B cell (primary cell): ENCODE measurements around the gene C22orf15. TPM values are rescaled to one million over a fixed set of nuclear protein-coding genes. Genes with fewer than 3 reads are reported as not detected.

Source experiments
- ATAC-seq: fragments of 200-7000 bp; cut with Tn5 transposase; one replicate; pipeline ENCODE4 v1.10.0; 2021; ENCODE audit warnings: low read depth, mild to moderate bottlenecking, moderate number of reproducible peaks, moderate library complexity
- CTCF ChIA-PET: fragments of 350-600 bp; sonication (Branson Sonifier 250); formaldehyde crosslinking; loops from one replicate; lab custom pipeline; 2021; ENCODE audit warnings: antibody characterized with exemption, inconsistent platforms; lab: Charles Lee
- POLR2A ChIA-PET: fragments of 350-600 bp; sonication (Branson Sonifier 250); formaldehyde crosslinking; loops from one replicate; lab custom pipeline; 2021; ENCODE audit warnings: antibody characterized with exemption; lab: Charles Lee
- DNase-seq: peaks from one replicate; pipeline ENCODE4 v3.0.0; 2013
- H2AFZ ChIP-seq: 2 replicates; pipeline ENCODE4 v1.6.1; 2012; ENCODE audit warnings: mild to moderate bottlenecking, low read depth, low read length; ENCODE audit not compliant: insufficient read depth, poor library complexity, severe bottlenecking
- H3K27ac ChIP-seq, 2 donors: 1 replicate in 1 of 2; 2 replicates in 1 of 2; pipeline ENCODE4 v1.5.1; 2012 to 2013; ENCODE audit warnings: low read length in 2 of 2, mild to moderate bottlenecking in 2 of 2, moderate library complexity in 1 of 2
- H3K27me3 ChIP-seq, 4 experiments: fragments of 200-600 bp in 1 of 4; sonication (generic) in 1 of 4; replicated peaks in 1 of 4; 1 replicate in 2 of 4; 2 replicates in 2 of 4; pipeline versions ENCODE4 v1.6.1 to v1.7.0; 2013 to 2016; ENCODE audit warnings: low read length in 3 of 4, mild to moderate bottlenecking in 2 of 4, mixed read lengths in 1 of 4, moderate library complexity in 1 of 4; ENCODE audit not compliant: insufficient read depth in 4 of 4, control insufficient read depth in 3 of 4; ENCODE audit errors: control extremely low read depth in 1 of 4
- H3K36me3 ChIP-seq, 2 experiments: replicated peaks in 1 of 2; 1 replicate in 1 of 2; 2 replicates in 1 of 2; pipeline versions ENCODE4 v1.6.1 to v1.7.1; 2013; ENCODE audit warnings: low read length in 1 of 2; ENCODE audit not compliant: insufficient read depth in 2 of 2, control insufficient read depth in 1 of 2; ENCODE audit errors: control extremely low read depth in 1 of 2, extremely low read depth in 1 of 2
- H3K4me1 ChIP-seq, 2 donors: fragments of 200-600 bp in 1 of 2; sonication (generic) in 1 of 2; 1 replicate in 1 of 2; 2 replicates in 1 of 2; pipeline versions ENCODE4 v1.5.1 to v1.6.1; 2013 to 2017; ENCODE audit warnings: low read length in 2 of 2; ENCODE audit not compliant: control insufficient read depth in 2 of 2, insufficient read depth in 2 of 2
- H3K4me2 ChIP-seq: replicated peaks from 2 replicates; pipeline ENCODE3; 2012; ENCODE audit warnings: mild to moderate bottlenecking, low read depth, low read length; ENCODE audit not compliant: poor library complexity, severe bottlenecking
- H3K4me3 ChIP-seq, 5 experiments: fragments of 200-600 bp in 1 of 5; sonication (generic) in 1 of 5; 1 replicate in 3 of 5; 2 replicates in 2 of 5; pipeline versions ENCODE4 v1.5.1 to v1.7.0; 2011 to 2016; ENCODE audit warnings: low read length in 4 of 5, mild to moderate bottlenecking in 4 of 5, low read depth in 2 of 5, control low read depth in 1 of 5, moderate library complexity in 1 of 5; ENCODE audit not compliant: insufficient read depth in 1 of 5; ENCODE audit errors: control extremely low read depth in 1 of 5, extremely low read depth in 1 of 5
- H3K79me2 ChIP-seq: fragments of 200-600 bp; sonication (generic); one replicate; pipeline ENCODE4 v1.6.0; 2016; ENCODE audit warnings: low read length; ENCODE audit not compliant: control insufficient read depth, insufficient read depth
- H3K9ac ChIP-seq: fragments of 200-600 bp; sonication (generic); 2 replicates; pipeline ENCODE4 v1.6.1; 2017; ENCODE audit warnings: mild to moderate bottlenecking, low read length, moderate library complexity
- H3K9me3 ChIP-seq, 3 donors: one replicate each; pipeline versions ENCODE4 v1.6.1 to v1.7.1; 2013; ENCODE audit warnings: low read length in 2 of 3; ENCODE audit not compliant: control insufficient read depth in 2 of 3, insufficient read depth in 1 of 3; ENCODE audit errors: control extremely low read depth in 1 of 3
- H4K20me1 ChIP-seq: 2 replicates; pipeline ENCODE4 v1.6.0; 2012; ENCODE audit warnings: mild to moderate bottlenecking, low read length; ENCODE audit not compliant: insufficient read depth, control insufficient read depth, poor library complexity, severe bottlenecking
- H3K27ac Mint-ChIP-seq: one replicate; pipeline ENCODE4 v1.8.0; 2021; ENCODE audit warnings: mixed read lengths
- H3K27me3 Mint-ChIP-seq: one replicate; pipeline ENCODE4 v1.8.0; 2021; ENCODE audit warnings: mixed read lengths
- H3K4me1 Mint-ChIP-seq: one replicate; pipeline ENCODE4 v1.8.0; 2021; ENCODE audit warnings: mixed read lengths
- H3K4me3 Mint-ChIP-seq: one replicate; pipeline ENCODE4 v1.8.0; 2021; ENCODE audit warnings: mixed read lengths
- H3K9me3 Mint-ChIP-seq: one replicate; pipeline ENCODE4 v1.8.0; 2022; ENCODE audit warnings: mixed read lengths; ENCODE audit not compliant: insufficient read depth
- EZH2 ChIP-seq: IDR thresholded peaks from 2 replicates; pipeline ENCODE4 v1.6.1; 2012; ENCODE audit warnings: borderline replicate concordance, low read depth, mild to moderate bottlenecking, moderate library complexity, low read length; ENCODE audit not compliant: insufficient read depth, poor library complexity, severe bottlenecking
- WGBS: methylation state at CpG from one replicate; pipeline ENCODE4 v1.1.5; 2013; ENCODE audit warnings: missing lambda C conversion rate; ENCODE audit not compliant: insufficient coverage; 5-methylcytosine and 5-hydroxymethylcytosine counted together
- intact Hi-C: fragments of 100-400 bp; cut with micrococcal nuclease; formaldehyde crosslinking; loops from one replicate; pipeline ENCODE4 v1.10.0; 2022
- polyA plus RNA-seq: library from polyadenylated mRNA; depleted of rRNA; stranded (reverse); fragments of >200 nt; gene quantifications from 2 replicates; pipeline ENCODE4 v1.2.3, GENCODE V29; 2012
- total RNA-seq, 2 donors: library from RNA; stranded (reverse); fragments of 120-200 nt in 1 of 2; gene quantifications; 1 replicate in 1 of 2; 2 replicates in 1 of 2; pipeline versions ENCODE4 v1.2.3 to v1.2.4, GENCODE V29; 2013 to 2022
- TF ChIP-seq, protein P1 (sequence below): fragments of 200-600 bp; IDR thresholded peaks from one replicate; pipeline ENCODE4 v1.8.0; 2022; ENCODE audit warnings: antibody characterized with exemption, mild to moderate bottlenecking

Gene C22orf15
- total and polyA plus RNA-seq, 2 donors (not counting 1 experiment from before 2014, with no cell fraction given) = 0.61 to 0.81 TPM

GRCh38 chr22:23787600-23787896, 24.8 kb downstream of the C22orf15 start:
- Mint-ChIP-seq H3K27ac (peak overlapping the region; percentile 91), H3K4me3 (peak overlapping the region; percentile 95), H3K4me1 (peaks cover 44% of the 10 kb centered on the region), H3K27me3 (no peaks in the 10 kb centered on the region), H3K9me3 (no peaks in the 10 kb centered on the region)
- POLR2A ChIA-PET = interaction anchor here (1.0 to 2.9 kb wide), 7 partner anchors 12 to 62 kb away, joined by 3 to 29 read pairs (median 9); partner anchors contain the start of genes DERL3, VPREB3 and ZNF70
- H3K79me2 ChIP-seq = peaks cover 52% of the 10 kb centered on the region
- H3K4me1 ChIP-seq = peaks cover 48 to 58% of the 10 kb centered on the region in 2 donors
- peaks cover 49% of the 10 kb centered on the region for H4K20me1 ChIP-seq
- peak overlapping the region; percentile 95 for H3K9ac ChIP-seq
- ATAC-seq (no peak), DNase-seq (no peak)
- intact Hi-C loops = loop anchor here (1.0 to 10.0 kb wide), 8 partner anchors 13 to 227 kb away; partner anchors contain the start of genes CABIN1 and MMP11
- TF ChIP-seq, protein P1, sequence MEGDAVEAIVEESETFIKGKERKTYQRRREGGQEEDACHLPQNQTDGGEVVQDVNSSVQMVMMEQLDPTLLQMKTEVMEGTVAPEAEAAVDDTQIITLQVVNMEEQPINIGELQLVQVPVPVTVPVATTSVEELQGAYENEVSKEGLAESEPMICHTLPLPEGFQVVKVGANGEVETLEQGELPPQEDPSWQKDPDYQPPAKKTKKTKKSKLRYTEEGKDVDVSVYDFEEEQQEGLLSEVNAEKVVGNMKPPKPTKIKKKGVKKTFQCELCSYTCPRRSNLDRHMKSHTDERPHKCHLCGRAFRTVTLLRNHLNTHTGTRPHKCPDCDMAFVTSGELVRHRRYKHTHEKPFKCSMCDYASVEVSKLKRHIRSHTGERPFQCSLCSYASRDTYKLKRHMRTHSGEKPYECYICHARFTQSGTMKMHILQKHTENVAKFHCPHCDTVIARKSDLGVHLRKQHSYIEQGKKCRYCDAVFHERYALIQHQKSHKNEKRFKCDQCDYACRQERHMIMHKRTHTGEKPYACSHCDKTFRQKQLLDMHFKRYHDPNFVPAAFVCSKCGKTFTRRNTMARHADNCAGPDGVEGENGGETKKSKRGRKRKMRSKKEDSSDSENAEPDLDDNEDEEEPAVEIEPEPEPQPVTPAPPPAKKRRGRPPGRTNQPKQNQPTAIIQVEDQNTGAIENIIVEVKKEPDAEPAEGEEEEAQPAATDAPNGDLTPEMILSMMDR = no peak
- no peak for TF ChIP-seq EZH2
- 0% methylated on average over 4 of the region's 5 CpGs for WGBS
- peak overlapping the region; percentile 81 for H2AFZ ChIP-seq
- H3K9me3 ChIP-seq = no peaks in the 10 kb centered on the region
- no peaks in the 10 kb centered on the region for H3K27me3 ChIP-seq
- peak overlapping the region; percentile 80 for H3K4me2 ChIP-seq
- H3K4me3 ChIP-seq = peak overlapping the region; percentile 72 to 95 (median 84)
- peak overlapping the region; percentile 48 to 98 for H3K27ac ChIP-seq
- CTCF ChIA-PET = interaction anchor here (1.7 to 3.2 kb wide), 3 partner anchors 17 to 70 kb away, joined by 6 to 20 read pairs (median 6); partner anchors contain the start of gene SLC2A11
- peaks cover 0 to 14% of the 10 kb centered on the region in 2 experiments for H3K36me3 ChIP-seq

DNA sequence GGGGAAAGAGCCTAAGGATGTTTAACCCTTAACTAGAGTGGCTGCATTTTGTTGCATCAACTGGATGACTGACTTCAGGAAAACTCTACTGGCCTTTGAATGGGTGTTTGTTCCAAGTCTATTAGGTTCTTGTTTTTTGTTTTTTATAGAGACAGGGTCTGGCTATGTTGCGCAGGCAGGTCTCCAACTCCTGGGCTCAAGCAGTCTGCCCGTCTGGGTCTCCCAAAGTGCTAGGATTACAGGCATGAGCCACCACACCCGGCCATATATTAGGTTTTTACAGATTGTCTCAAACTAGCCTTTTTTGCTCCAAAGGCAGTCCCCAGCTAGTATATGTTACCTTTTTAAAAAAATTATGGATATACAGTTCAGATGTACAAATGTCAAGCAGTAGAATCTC, 25.1 kb downstream of the C22orf15 start:
- intact Hi-C loops = loop anchor here (1.0 to 10.0 kb wide), 8 partner anchors 12 to 227 kb away; partner anchors contain the start of genes CABIN1 and MMP11
- peaks cover 48 to 58% of the 10 kb centered on the region in 2 donors for H3K4me1 ChIP-seq
- WGBS = 92% methylated on average over 2 of the region's 3 CpGs
- peak overlapping the region; percentile 95 for H3K4me3 Mint-ChIP-seq
- no peak overlapping the region for H2AFZ ChIP-seq
- no peaks in the 10 kb centered on the region for H3K9me3 Mint-ChIP-seq
- TF ChIP-seq, protein P1 = no peak
- no peak for TF ChIP-seq EZH2
- CTCF ChIA-PET = interaction anchor here (1.7 to 3.2 kb wide), 3 partner anchors 17 to 69 kb away, joined by 6 to 20 read pairs (median 6); partner anchors contain the start of gene SLC2A11
- H4K20me1 ChIP-seq = peaks cover 53% of the 10 kb centered on the region
- H3K27me3 ChIP-seq = no peaks in the 10 kb centered on the region
- ATAC-seq (no peak), DNase-seq (no peak)
- H3K79me2 ChIP-seq = peaks cover 56% of the 10 kb centered on the region
- H3K27me3 Mint-ChIP-seq = no peaks in the 10 kb centered on the region
- peak overlapping the region; percentile 80 for H3K4me2 ChIP-seq
- peak overlapping the region; percentile 95 for H3K9ac ChIP-seq
- H3K9me3 ChIP-seq = no peaks in the 10 kb centered on the region
- peaks cover 0 to 18% of the 10 kb centered on the region in 2 experiments for H3K36me3 ChIP-seq
- H3K27ac Mint-ChIP-seq = peak overlapping the region; percentile 91
- peak overlapping the region; percentile 48 to 98 for H3K27ac ChIP-seq
- peaks cover 45% of the 10 kb centered on the region for H3K4me1 Mint-ChIP-seq
- H3K4me3 ChIP-seq = peak overlapping the region; percentile 72 to 95 (median 84)
- POLR2A ChIA-PET = interaction anchor here (1.0 to 2.9 kb wide), 8 partner anchors 11 to 69 kb away, joined by 3 to 29 read pairs (median 8); partner anchors contain the start of genes DERL3, SLC2A11, VPREB3 and ZNF70
